HUES64 (cell line): ENCODE data around the gene C16orf90.

ENCODE experiments used
- H3K27ac ChIP-seq: 2 replicates; pipeline ENCODE4 v1.7.0; 2013; ENCODE audit warnings: low read depth, low read length, inconsistent platforms
- H3K27me3 ChIP-seq: 2 replicates; pipeline ENCODE4 v1.6.1; 2013; ENCODE audit warnings: mild to moderate bottlenecking, low read length; ENCODE audit not compliant: insufficient read depth
- H3K36me3 ChIP-seq: 2 replicates; pipeline ENCODE4 v1.6.1; 2013; ENCODE audit warnings: mild to moderate bottlenecking, low read length; ENCODE audit not compliant: insufficient read depth
- H3K4me1 ChIP-seq: 2 replicates; pipeline ENCODE4 v1.6.1; 2013; ENCODE audit warnings: mild to moderate bottlenecking, low read length, moderate library complexity; ENCODE audit not compliant: insufficient read depth
- H3K4me3 ChIP-seq: 2 replicates; pipeline ENCODE4 v1.5.1; 2013; ENCODE audit warnings: mild to moderate bottlenecking, low read length, moderate library complexity
- H3K9ac ChIP-seq: 2 replicates; pipeline ENCODE4 v1.6.1; 2013; ENCODE audit warnings: mild to moderate bottlenecking, low read depth, low read length
- H3K9me3 ChIP-seq: 2 replicates; pipeline ENCODE4 v1.6.1; 2013; ENCODE audit warnings: low read depth, low read length; ENCODE audit not compliant: insufficient read depth
- WGBS: fragments of 150-250, 120-280 bp; methylation state at CpG from one replicate; pipeline ENCODE4 v1.1.7; 2013; ENCODE audit warnings: missing lambda C conversion rate; 5-methylcytosine and 5-hydroxymethylcytosine counted together

Gene C16orf90

DNA sequence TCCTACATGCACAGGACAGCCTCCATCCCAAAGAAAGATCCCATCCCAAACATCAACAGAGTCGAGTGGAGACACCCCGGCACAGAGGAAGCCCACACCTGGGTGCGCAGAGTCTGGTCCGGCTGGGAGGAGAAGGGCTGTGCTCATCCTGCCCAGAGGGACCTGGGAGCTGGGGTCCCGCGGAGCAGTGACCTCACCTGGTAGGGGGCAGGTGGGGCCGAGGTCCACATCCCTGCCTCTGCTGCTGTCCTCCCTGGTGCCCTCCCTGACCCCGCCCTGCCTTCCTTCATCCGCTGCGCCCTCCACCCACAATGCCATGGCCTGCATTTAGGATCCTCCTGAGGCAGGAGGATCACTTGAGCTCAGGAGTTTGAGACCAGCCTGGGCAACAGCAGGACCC lies 2.9 kb downstream of the C16orf90 start:
- no peak overlapping the region for H3K9ac ChIP-seq
- no peak overlapping the region for H3K4me3 ChIP-seq
- H3K27me3 ChIP-seq = no peaks in the 10 kb centered on the region
- H3K36me3 ChIP-seq = no peaks in the 10 kb centered on the region; the same call in 1 of the 2 replicates
- 88% methylated on average over 10 of the region's 10 CpGs for WGBS
- no peak overlapping the region for H3K27ac ChIP-seq
- H3K4me1 ChIP-seq = no peaks in the 10 kb centered on the region
- no peaks in the 10 kb centered on the region for H3K9me3 ChIP-seq

DNA sequence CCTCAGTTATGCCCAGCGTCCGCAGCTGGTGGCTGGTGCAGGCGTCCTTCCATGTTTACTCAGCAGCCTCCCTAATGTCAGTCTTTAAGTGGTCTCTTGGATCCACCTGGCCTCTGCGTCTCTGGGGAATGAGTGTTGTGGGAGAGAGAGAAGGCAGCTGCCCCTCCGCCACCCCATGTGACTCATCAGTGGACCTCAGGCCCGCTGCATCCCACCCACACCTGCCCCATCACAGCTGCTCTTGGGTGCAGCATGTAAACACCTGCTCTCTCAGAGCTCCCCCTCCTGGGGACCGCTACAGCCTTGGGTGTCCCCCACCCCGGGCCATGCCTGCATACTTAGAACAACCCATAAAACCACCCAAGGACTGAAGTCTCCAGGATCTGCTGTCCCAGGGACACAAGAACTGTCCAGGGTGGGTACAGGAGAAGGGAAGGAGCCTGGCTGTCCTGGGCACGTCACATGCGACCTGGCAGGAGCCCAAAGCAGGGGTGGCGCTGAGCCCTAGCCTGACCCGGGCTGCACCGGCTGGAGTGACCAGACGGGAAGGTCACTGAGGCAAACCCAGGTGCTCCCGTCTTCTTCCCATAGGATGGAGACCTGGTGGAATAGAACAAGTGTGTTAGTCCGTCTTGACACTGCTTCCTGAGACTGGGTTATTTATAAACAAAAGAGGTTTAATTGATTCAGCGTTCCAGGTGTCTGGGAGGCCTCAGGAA lies 4.2 kb downstream of the C16orf90 start:
- WGBS = 87% methylated on average over 16 of the region's 17 CpGs
- Histone ChIP-seq H3K36me3 (peaks cover 2% of the 10 kb centered on the region; the same call in 1 of the 2 replicates), H3K27ac (no peak overlapping the region), H3K4me3 (no peak overlapping the region), H3K9me3 (no peaks in the 10 kb centered on the region), H3K27me3 (no peaks in the 10 kb centered on the region), H3K9ac (no peak overlapping the region), H3K4me1 (no peaks in the 10 kb centered on the region)

DNA sequence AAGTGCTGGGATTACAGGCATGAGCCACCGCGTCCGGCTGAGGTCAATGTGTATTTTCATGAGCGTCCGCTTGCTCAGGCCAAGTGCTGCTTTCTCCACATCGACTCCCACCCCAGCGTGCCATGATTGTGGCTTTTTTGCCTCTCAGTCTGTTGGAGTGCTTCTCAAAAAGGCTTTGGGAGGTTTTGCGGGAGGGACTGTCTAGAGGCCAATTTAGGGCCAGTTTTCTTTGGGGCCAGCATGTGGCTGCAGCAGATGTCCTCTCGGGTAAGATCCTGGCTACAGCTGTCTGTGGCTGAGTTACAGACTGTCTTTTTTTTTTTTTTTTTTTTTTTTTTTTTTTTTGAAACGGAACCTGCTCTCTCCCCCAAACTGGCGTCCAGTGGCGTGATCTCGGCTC lies 6.5 kb downstream of the C16orf90 start:
- no peaks in the 10 kb centered on the region for H3K27me3 ChIP-seq
- H3K36me3 ChIP-seq = peaks cover 25% of the 10 kb centered on the region
- WGBS = 87% methylated on average over 9 of the region's 13 CpGs
- H3K4me1 ChIP-seq = no peaks in the 10 kb centered on the region
- H3K9ac ChIP-seq = no peak overlapping the region
- no peak overlapping the region for H3K27ac ChIP-seq
- H3K9me3 ChIP-seq = no peaks in the 10 kb centered on the region
- no peak overlapping the region for H3K4me3 ChIP-seq

DNA sequence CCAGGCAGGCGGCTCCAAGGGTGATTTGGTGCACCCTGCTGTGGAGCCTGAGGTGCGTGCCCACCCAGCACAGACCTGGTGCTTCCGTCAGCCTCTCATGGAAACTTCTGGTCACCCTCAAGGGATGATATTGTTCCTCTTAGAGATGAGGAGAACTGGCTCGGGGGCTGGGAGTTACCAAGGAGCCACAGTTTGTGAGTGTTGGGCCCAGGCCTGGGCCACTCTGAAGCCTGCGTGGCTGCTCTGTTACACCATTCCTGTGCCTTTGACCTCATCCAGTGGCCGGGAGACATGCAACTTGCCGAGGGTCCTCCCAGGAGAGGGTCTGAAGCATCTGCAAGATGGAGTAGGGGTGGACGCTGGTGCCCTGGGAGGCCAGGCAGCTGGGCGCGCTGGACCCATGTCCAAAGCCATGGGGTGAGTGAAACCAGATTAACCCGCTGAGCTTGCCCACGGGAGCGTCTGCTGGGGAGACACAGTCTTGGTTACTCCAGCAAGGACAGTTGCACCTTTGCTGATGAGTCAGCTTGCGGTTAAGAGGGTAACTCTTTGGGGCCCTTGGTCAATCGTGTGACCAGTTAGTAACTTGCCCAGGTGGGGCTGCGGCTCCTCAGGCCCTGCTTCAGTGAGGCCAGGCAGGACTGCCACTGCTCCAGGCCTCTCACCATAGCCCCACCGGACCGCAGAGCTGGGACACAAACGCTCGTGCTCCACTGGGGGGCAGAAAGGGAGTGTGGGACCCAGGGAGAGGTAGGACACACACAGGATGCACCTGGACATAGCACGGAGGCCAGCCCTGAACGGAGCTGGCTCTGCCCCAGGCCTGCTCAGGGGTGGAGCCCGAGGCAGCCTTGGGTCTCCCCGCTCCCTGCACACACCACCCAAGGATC lies 7.5 kb downstream of the C16orf90 start:
- Histone ChIP-seq H3K9me3 (no peaks in the 10 kb centered on the region), H3K9ac (no peak overlapping the region), H3K4me1 (no peaks in the 10 kb centered on the region), H3K36me3 (peaks cover 35% of the 10 kb centered on the region), H3K4me3 (no peak overlapping the region), H3K27me3 (no peaks in the 10 kb centered on the region), H3K27ac (no peak overlapping the region)
- 96% methylated on average over 24 of the region's 24 CpGs for WGBS

- no peak overlapping the region for H3K9ac ChIP-seq
- H3K9me3 ChIP-seq = no peaks in the 10 kb centered on the region
- H3K27me3 ChIP-seq = no peaks in the 10 kb centered on the region
- H3K27ac ChIP-seq = no peak overlapping the region
- H3K4me3 ChIP-seq = no peak overlapping the region
- H3K4me1 ChIP-seq = 0 out of 2 replicates have a peak, but pooled peaks cover under 1% of the 10 kb centered on the region
- H3K36me3 ChIP-seq = peaks cover 45% of the 10 kb centered on the region
- WGBS = 94% methylated on average over 24 of the region's 24 CpGs
Measured at GRCh38 chr16:3486506-3487215, 8.6 kb downstream of the C16orf90 start.

DNA sequence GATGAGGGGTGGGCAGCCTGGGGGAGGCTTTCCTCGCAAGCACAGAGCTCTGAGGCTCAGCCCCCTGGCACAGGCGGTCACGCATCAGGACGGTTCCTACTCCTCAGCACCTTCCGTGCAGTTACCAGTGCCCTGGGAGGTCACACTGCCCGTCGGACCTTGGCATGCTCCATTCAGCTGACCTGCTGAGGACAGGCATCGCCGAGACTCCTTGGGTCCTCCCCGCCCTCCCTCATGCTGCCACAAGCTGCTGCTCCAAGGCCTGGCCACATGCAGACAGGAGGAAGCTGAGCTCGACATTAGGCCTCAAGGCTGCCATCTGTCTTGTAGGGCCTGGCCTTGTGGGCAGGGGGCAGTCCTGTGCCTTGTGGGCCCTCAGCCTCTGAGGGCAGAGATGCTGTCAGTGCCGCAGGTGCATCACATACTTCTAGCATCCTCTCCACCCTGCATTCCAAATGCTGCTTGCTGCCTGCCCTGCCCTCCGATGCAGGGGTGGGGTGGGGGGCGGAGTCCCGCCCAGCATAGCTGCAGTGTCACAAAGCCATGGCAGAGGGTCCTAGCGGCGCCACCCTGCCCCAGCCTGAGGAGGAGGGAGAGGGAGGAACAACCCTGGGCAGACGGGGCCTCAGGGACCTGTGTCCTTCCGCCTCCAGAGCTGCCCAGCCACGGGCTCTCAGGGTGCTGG lies 9.3 kb downstream of the C16orf90 start:
- H3K4me1 ChIP-seq = peaks cover 7% of the 10 kb centered on the region
- H3K4me3 ChIP-seq = no peak overlapping the region
- peaks cover 48% of the 10 kb centered on the region for H3K36me3 ChIP-seq
- H3K9me3 ChIP-seq = no peaks in the 10 kb centered on the region
- 94% methylated on average over 20 of the region's 20 CpGs for WGBS
- no peaks in the 10 kb centered on the region for H3K27me3 ChIP-seq
- H3K9ac ChIP-seq = no peak overlapping the region
- no peak overlapping the region for H3K27ac ChIP-seq

DNA sequence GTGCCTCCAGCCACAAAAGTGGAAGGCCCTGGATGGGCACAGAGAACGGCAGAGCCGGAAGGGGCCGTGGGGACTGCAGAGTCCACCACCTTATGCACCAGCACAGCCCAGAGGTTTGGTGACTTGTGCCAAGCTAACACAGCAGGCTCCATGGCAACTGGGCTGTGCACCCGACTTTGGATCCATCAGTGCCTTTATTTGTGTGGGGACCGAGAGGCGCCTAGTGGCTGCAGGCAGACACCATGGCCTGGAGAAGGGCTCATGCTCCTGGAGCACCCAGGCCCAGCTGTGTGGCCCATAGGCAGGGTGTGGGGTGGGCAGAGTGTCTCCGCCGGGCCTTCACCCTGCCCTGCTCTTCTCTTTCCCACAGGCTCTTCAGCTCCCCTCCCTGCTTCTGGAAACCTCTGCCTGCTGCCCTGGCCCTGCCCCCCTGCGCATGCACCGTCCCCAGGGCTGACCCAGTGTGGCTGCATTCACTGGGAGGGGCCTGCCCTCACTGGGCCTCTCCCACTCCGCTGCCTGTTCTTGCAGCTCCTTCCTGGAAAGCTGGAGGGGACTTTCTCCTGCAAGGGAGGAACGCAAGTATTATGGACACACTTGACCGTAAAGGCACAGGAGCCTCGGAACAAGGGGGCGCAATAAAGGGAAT lies 10.1 kb downstream of the C16orf90 start:
- H3K27me3 ChIP-seq = no peaks in the 10 kb centered on the region
- H3K9me3 ChIP-seq = no peaks in the 10 kb centered on the region
- no peak overlapping the region for H3K9ac ChIP-seq
- H3K4me3 ChIP-seq = no peak overlapping the region
- peaks cover 48% of the 10 kb centered on the region for H3K36me3 ChIP-seq
- 89% methylated on average over 15 of the region's 15 CpGs for WGBS
- no peak overlapping the region for H3K27ac ChIP-seq
- H3K4me1 ChIP-seq = peaks cover 10% of the 10 kb centered on the region

DNA sequence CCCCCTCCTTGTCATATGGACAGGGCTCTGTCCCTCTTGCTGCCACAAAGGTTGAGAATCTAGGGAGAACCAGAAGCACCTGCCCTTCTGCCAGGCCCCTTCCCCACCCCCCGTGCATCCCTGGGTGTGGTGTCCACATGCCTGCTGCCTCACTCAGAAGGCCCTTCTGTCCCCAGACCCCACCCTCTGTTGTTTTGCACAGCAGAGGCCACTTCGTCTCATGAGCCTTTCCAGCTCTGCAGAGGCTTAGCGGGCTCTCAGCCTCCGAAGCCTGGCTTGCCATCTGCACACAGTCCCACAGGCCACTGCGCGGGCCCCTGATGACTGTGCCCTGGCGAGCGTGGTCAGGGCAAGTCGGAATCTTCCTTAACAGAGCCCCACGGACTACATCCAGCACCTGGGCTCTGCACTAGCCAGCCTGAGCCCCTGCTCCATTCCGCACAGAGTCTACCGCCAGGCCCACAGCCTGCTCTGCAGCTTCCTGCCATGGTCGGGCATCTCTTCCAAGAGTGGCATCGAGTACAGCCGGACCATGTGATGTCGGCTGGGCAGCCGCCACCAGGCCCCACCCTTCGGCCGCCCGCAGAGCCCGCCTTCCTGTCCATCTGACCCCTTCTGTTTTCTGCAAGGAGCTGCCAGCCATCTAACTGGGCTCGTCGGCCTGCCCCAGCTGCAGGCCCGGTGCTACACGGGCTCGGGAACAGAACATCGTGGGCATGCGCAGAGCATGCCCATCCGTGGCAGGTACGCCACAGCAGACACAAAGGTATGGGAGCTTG lies 10.8 kb downstream of the C16orf90 start:
- Histone ChIP-seq H3K36me3 (peaks cover 54% of the 10 kb centered on the region), H3K4me1 (peaks cover 10% of the 10 kb centered on the region), H3K27me3 (no peaks in the 10 kb centered on the region), H3K9ac (no peak overlapping the region), H3K9me3 (no peaks in the 10 kb centered on the region), H3K27ac (no peak overlapping the region), H3K4me3 (no peak overlapping the region)
- WGBS = 95% methylated on average over 30 of the region's 30 CpGs

GRCh38 chr16:3482659-3483241 lies 12.5 kb downstream of the C16orf90 start:
- peaks cover 62% of the 10 kb centered on the region for H3K36me3 ChIP-seq
- peaks cover 10% of the 10 kb centered on the region for H3K4me1 ChIP-seq
- H3K9me3 ChIP-seq = no peaks in the 10 kb centered on the region
- 96% methylated on average over 18 of the region's 18 CpGs for WGBS
- no peak overlapping the region for H3K9ac ChIP-seq
- no peak overlapping the region for H3K27ac ChIP-seq
- no peak overlapping the region for H3K4me3 ChIP-seq
- H3K27me3 ChIP-seq = no peaks in the 10 kb centered on the region
